Measurements from ENCODE around the gene SMG6. TPM values are rescaled to one million over a fixed set of nuclear protein-coding genes. Genes with fewer than 3 reads are reported as not detected.

SMG6 gene
- total RNA-seq, 1 experiment from 2014 or later, result 28.6 TPM

- H3K23ac ChIP-seq (ENCODE audit: insufficient read length, low read depth, low read length), result no peak overlapping the region
- WGBS (ENCODE audit: extremely low coverage, insufficient read length, low lambda C conversion rate), result no CpG with 5 or more reads among the region's 10 CpGs
- Mint-ChIP-seq H3K27ac (peak overlapping the region in 2 of 3 experiments; percentile 18 to 32; a peak in 1 of 7 replicates), H3K36me3 (ENCODE audit: insufficient read depth in 1 of 3, low read depth in 3 of 3) (peaks cover 5 to 18% (median 15%) of the 10 kb centered on the region in 3 experiments; a peak in 6 of 7 replicates), H3K4me3 (no peak overlapping the region), H3K9me3 (no peaks in the 10 kb centered on the region), H3K27me3 (ENCODE audit: low read depth) (no peaks in the 10 kb centered on the region), H3K4me1 (peaks cover 19 to 23% of the 10 kb centered on the region in 2 experiments)
- no peak overlapping the region for H2BK20ac ChIP-seq (ENCODE audit: low read depth, low read length, poor library complexity, severe bottlenecking)
- no peak overlapping the region for H2BK12ac ChIP-seq (ENCODE audit: insufficient read length, low read depth, low read length)
- H3K18ac ChIP-seq (ENCODE audit: insufficient read length, low read depth, low read length), result no peak overlapping the region
- H2AFZ ChIP-seq (ENCODE audit: low read length), result no peak overlapping the region
- TF ChIP-seq, protein P1, sequence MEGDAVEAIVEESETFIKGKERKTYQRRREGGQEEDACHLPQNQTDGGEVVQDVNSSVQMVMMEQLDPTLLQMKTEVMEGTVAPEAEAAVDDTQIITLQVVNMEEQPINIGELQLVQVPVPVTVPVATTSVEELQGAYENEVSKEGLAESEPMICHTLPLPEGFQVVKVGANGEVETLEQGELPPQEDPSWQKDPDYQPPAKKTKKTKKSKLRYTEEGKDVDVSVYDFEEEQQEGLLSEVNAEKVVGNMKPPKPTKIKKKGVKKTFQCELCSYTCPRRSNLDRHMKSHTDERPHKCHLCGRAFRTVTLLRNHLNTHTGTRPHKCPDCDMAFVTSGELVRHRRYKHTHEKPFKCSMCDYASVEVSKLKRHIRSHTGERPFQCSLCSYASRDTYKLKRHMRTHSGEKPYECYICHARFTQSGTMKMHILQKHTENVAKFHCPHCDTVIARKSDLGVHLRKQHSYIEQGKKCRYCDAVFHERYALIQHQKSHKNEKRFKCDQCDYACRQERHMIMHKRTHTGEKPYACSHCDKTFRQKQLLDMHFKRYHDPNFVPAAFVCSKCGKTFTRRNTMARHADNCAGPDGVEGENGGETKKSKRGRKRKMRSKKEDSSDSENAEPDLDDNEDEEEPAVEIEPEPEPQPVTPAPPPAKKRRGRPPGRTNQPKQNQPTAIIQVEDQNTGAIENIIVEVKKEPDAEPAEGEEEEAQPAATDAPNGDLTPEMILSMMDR (conservative IDR thresholded peaks at IDR 0.05), result no peak
- H4K5ac ChIP-seq (ENCODE audit: insufficient read length, low read depth, low read length), result no peak overlapping the region
- H3K23me2 ChIP-seq (ENCODE audit: insufficient read length, low read depth, low read length, poor library complexity, severe bottlenecking), result peaks cover 5% of the 10 kb centered on the region
- no peak overlapping the region for H2BK120ac ChIP-seq (ENCODE audit: low read depth, low read length, poor library complexity, severe bottlenecking)
- no peak overlapping the region for H2AK5ac ChIP-seq (ENCODE audit: insufficient read length, low read length)
- H3K27me3 ChIP-seq (ENCODE audit: insufficient read depth, low read length), result no peaks in the 10 kb centered on the region
- no peak overlapping the region for H3K14ac ChIP-seq (ENCODE audit: insufficient read depth, low read length)
- no peak overlapping the region for H3K9ac ChIP-seq (ENCODE audit: extremely low read depth, insufficient read length, low read length)
- no peak overlapping the region for H3K4me2 ChIP-seq (ENCODE audit: insufficient read depth, insufficient read length, low read length)
- H3T11ph ChIP-seq (ENCODE audit: low read length), result no peak overlapping the region
- no peaks in the 10 kb centered on the region for H3K79me1 ChIP-seq (ENCODE audit: insufficient read depth, low read depth, low read length, poor library complexity, severe bottlenecking)
- no peak for DNase-seq
- H3K4ac ChIP-seq (ENCODE audit: low read depth, low read length), result no peak overlapping the region
- no peak overlapping the region for H4K91ac ChIP-seq (ENCODE audit: insufficient read length, low read depth, low read length)
- H3K56ac ChIP-seq (ENCODE audit: insufficient read length, low read depth, low read length), result no peak overlapping the region
- no peak overlapping the region for H4K8ac ChIP-seq (replicated peaks; ENCODE audit: insufficient read length, low read depth, low read length)
- no peaks in the 10 kb centered on the region for H3K9me3 ChIP-seq (ENCODE audit: control insufficient read depth, low read depth, low read length)
- peaks cover 4% of the 10 kb centered on the region for H3K4me1 ChIP-seq (ENCODE audit: insufficient read depth, low read length)
- H3K79me2 ChIP-seq (ENCODE audit: insufficient read depth, low read length), result no peaks in the 10 kb centered on the region
- H2BK15ac ChIP-seq (ENCODE audit: low read depth, low read length), result no peak overlapping the region
- H3K27ac ChIP-seq (ENCODE audit: insufficient read length, low read depth, low read length), result no peak overlapping the region
- H4K20me1 ChIP-seq (ENCODE audit: control insufficient read depth, insufficient read depth, insufficient read length), result no peaks in the 10 kb centered on the region
- no peak overlapping the region for H2BK5ac ChIP-seq (ENCODE audit: insufficient read length, low read length)
These were observed 40.9 kb upstream of the SMG6 start for GRCh38 chr17:2344528-2344927.
